Measurements from ENCODE around the gene GTF2H1. TPM values are rescaled to one million over a fixed set of nuclear protein-coding genes. Genes with fewer than 3 reads are reported as not detected.

GTF2H1 gene
- total RNA-seq, 4 donors from 2014 or later: 46.6 to 147 (median 60.0) TPM

DNA sequence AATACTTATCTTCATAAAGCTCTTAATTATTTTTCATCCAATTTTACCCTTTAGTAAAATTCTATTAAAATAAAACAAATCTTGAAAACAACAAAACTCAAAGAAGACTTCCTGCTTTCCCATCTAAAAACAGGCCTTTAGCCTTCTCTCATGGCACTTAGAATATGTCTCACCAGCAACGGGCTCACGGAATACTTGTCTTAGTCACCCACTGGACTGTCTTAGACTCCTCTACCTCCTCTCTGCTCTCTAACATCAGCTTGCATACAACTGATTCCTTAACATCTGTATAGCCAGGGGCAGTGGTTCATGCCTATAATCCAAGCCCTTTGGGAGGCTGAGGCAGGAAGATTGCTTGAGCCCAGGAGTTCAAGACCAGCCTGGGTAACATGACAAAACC lies 14.1 kb upstream of the GTF2H1 start:
- no peaks in the 10 kb centered on the region for H3K9me3 ChIP-seq
- intact Hi-C loops (cut with DNase I; ENCODE audit: low total_unique reads) (no loop called here), in situ Hi-C loops (cut with MboI; ENCODE audit: low pct_ligation_motif_present in 1 of 4, low pct_unique_long_range_greater_than_20kb in 1 of 4, low sequenced_read_pairs in 3 of 4) (no loop called here)
- H3K27ac ChIP-seq: no peak overlapping the region
- WGBS, 2 donors (ENCODE audit: low coverage in 1 of 2): 98 to 100% methylated on average over 2 of the region's 2 CpGs
- TF ChIP-seq, protein P1, sequence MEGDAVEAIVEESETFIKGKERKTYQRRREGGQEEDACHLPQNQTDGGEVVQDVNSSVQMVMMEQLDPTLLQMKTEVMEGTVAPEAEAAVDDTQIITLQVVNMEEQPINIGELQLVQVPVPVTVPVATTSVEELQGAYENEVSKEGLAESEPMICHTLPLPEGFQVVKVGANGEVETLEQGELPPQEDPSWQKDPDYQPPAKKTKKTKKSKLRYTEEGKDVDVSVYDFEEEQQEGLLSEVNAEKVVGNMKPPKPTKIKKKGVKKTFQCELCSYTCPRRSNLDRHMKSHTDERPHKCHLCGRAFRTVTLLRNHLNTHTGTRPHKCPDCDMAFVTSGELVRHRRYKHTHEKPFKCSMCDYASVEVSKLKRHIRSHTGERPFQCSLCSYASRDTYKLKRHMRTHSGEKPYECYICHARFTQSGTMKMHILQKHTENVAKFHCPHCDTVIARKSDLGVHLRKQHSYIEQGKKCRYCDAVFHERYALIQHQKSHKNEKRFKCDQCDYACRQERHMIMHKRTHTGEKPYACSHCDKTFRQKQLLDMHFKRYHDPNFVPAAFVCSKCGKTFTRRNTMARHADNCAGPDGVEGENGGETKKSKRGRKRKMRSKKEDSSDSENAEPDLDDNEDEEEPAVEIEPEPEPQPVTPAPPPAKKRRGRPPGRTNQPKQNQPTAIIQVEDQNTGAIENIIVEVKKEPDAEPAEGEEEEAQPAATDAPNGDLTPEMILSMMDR (IDR thresholded peaks at IDR 0.05): no peak
- TF ChIP-seq POLR2A (IDR thresholded peaks at IDR 0.05) (no peak), EP300 (IDR thresholded peaks at IDR 0.05; ENCODE audit: low read depth) (no peak), POLR2AphosphoS5 (IDR thresholded peaks at IDR 0.05) (no peak)
- no peaks in the 10 kb centered on the region for H3K27me3 ChIP-seq
- H3K4me3 ChIP-seq: no peak overlapping the region
- DNase-seq: no peak
- peaks cover 0 to 10% (median 0%) of the 10 kb centered on the region in 4 donors for H3K4me1 ChIP-seq
- H3K36me3 ChIP-seq: peaks cover 0 to 37% (median 10%) of the 10 kb centered on the region in 4 donors

DNA sequence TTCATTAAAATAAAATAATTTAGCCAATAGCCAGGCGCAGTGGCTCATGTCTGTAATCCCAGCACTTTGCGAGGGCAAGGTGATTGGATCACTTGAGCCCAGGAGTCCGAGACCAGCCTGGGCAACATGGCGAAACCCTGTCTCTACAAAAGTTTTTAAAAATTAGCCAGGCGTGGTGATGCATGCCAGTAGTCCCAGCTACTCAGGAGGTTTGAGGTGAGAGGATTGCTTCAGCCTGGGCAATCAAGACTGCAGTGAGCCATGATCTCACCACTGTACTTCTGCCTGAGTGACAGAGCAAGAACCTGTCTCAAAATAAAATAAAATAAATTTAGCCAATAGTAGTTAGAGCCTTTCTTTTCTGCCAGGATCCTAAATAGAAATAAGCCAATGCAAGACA lies 12.7 kb upstream of the GTF2H1 start:
- peaks cover 0 to 10% (median 0%) of the 10 kb centered on the region in 4 donors for H3K4me1 ChIP-seq
- no peak overlapping the region for H3K4me3 ChIP-seq
- TF ChIP-seq, protein P1 (IDR thresholded peaks at IDR 0.05): no peak
- no peak for TF ChIP-seq POLR2A (IDR thresholded peaks at IDR 0.05)
- no peak for TF ChIP-seq EP300 (IDR thresholded peaks at IDR 0.05; ENCODE audit: low read depth)
- no peak for TF ChIP-seq POLR2AphosphoS5 (IDR thresholded peaks at IDR 0.05)
- in situ Hi-C loops (cut with MboI; ENCODE audit: low pct_ligation_motif_present in 1 of 4, low pct_unique_long_range_greater_than_20kb in 1 of 4, low sequenced_read_pairs in 3 of 4) (no loop called here), intact Hi-C loops (cut with DNase I; ENCODE audit: low total_unique reads) (loop anchor here (10.0 kb wide), 1 partner anchor 215 kb away; the partner anchor contains the start of gene TSG101)
- peaks cover 0 to 32% (median 10%) of the 10 kb centered on the region in 4 donors for H3K36me3 ChIP-seq
- 97 to 100% methylated on average over 2 to 5 of the region's 5 CpGs for WGBS, 2 donors (ENCODE audit: low coverage in 1 of 2)
- H3K9me3 ChIP-seq: no peaks in the 10 kb centered on the region
- no peak overlapping the region for H3K27ac ChIP-seq
- DNase-seq: no peak
- no peaks in the 10 kb centered on the region for H3K27me3 ChIP-seq

DNA sequence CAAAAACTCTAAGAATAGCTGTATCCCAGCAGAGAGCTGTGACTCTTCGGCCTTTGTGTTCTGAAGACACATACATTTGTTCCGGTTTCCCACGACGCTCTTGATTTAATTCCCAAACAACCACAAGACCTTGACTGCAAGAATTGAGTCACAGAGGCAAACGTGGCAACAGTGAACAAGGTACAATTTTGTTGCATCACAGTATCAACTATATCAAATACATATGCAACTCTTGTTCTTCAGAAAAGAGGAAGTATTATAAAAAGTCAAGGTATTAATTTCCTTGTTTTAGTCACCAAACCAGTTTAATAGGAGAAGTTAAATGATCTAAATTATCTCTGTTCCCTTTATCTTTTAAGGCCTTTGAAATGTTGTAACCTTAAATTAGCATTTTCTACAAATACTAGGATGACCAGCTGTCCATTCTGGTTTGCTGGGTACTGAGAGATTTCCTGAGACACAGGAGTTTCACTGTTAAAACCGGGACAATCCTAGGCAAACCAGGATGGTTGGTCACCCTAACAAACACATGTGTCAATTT lies 11.5 kb upstream of the GTF2H1 start:
- Histone ChIP-seq H3K4me3 (no peak overlapping the region), H3K27ac (no peak overlapping the region), H3K9me3 (no peaks in the 10 kb centered on the region), H3K36me3 (peaks cover 0 to 32% (median 7%) of the 10 kb centered on the region in 4 donors), H3K4me1 (peaks cover 0 to 4% (median 0%) of the 10 kb centered on the region in 4 donors), H3K27me3 (no peaks in the 10 kb centered on the region)
- in situ Hi-C loops (cut with MboI; ENCODE audit: low pct_ligation_motif_present in 1 of 4, low pct_unique_long_range_greater_than_20kb in 1 of 4, low sequenced_read_pairs in 3 of 4) (no loop called here), intact Hi-C loops (cut with DNase I; ENCODE audit: low total_unique reads) (loop anchor here (10.0 kb wide), 1 partner anchor 214 kb away; the partner anchor contains the start of gene TSG101)
- TF ChIP-seq POLR2A (IDR thresholded peaks at IDR 0.05) (no peak), EP300 (IDR thresholded peaks at IDR 0.05; ENCODE audit: low read depth) (no peak), POLR2AphosphoS5 (IDR thresholded peaks at IDR 0.05) (no peak)
- TF ChIP-seq, protein P1 (IDR thresholded peaks at IDR 0.05): no peak
- no peak for DNase-seq
- WGBS, 2 donors (ENCODE audit: low coverage in 1 of 2): 67 to 75% methylated on average over 3 to 6 of the region's 6 CpGs

DNA sequence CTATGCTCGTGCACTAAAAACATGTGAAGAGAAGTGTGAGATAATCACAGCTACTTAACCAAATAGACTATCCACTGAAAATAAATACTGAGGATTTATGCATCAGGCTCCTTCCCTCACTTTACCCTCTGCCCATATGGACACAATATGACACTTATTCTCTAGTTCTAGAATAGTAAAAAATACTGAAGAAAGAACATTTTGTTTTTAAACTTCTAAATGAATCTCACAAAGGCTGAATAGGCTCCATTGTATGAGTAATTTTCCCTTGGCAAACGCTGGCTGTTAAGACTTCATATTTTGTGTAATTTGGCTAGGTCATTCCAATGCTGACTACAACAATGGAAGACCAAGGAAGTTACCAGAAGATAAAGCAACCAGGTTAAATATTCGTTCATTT lies 10.4 kb upstream of the GTF2H1 start:
- no peak overlapping the region for H3K4me3 ChIP-seq
- 72 to 80% methylated on average over 3 of the region's 3 CpGs for WGBS, 2 donors (ENCODE audit: low coverage in 1 of 2)
- intact Hi-C loops (cut with DNase I; ENCODE audit: low total_unique reads) (loop anchor here (10.0 kb wide), 1 partner anchor 213 kb away; the partner anchor contains the start of gene TSG101), in situ Hi-C loops (cut with MboI; ENCODE audit: low pct_ligation_motif_present in 1 of 4, low pct_unique_long_range_greater_than_20kb in 1 of 4, low sequenced_read_pairs in 3 of 4) (no loop called here)
- peaks cover 0 to 4% (median 0%) of the 10 kb centered on the region in 4 donors for H3K4me1 ChIP-seq
- H3K27ac ChIP-seq: no peak overlapping the region
- no peaks in the 10 kb centered on the region for H3K9me3 ChIP-seq
- TF ChIP-seq EP300 (IDR thresholded peaks at IDR 0.05; ENCODE audit: low read depth) (no peak), POLR2AphosphoS5 (IDR thresholded peaks at IDR 0.05) (no peak), POLR2A (IDR thresholded peaks at IDR 0.05) (no peak)
- TF ChIP-seq, protein P1 (IDR thresholded peaks at IDR 0.05): no peak
- no peaks in the 10 kb centered on the region for H3K27me3 ChIP-seq
- peaks cover 0 to 26% (median 7%) of the 10 kb centered on the region in 4 donors for H3K36me3 ChIP-seq
- no peak for DNase-seq

All from transverse colon (tissue), 4 donors.